SJSA1 (cell line): ENCODE measurements around the gene DRD4. TPM values are rescaled to one million over a fixed set of nuclear protein-coding genes. Genes with fewer than 3 reads are reported as not detected.

Experiments used
- DNase-seq, 2 experiments: peaks; one replicate each; pipeline ENCODE4 v3.0.0-alpha.2; 2015 to 2020; ENCODE audit warnings: low spot score in 2 of 2, low read depth in 1 of 2
- H3K27ac ChIP-seq: fragments of 250-450 bp; sonication (Bioruptor Pico); 2 replicates; pipeline ENCODE4 v1.5.1; 2020; ENCODE audit warnings: mild to moderate bottlenecking, moderate library complexity
- H3K27me3 ChIP-seq: fragments of 250-450 bp; sonication (Bioruptor Pico); replicated peaks from 2 replicates; pipeline ENCODE4 v1.5.1; 2020; ENCODE audit warnings: mild to moderate bottlenecking, moderate library complexity
- H3K36me3 ChIP-seq: fragments of 250-450 bp; sonication (Bioruptor Pico); 2 replicates; pipeline ENCODE4 v1.5.1; 2020; ENCODE audit warnings: mild to moderate bottlenecking
- H3K4me1 ChIP-seq: fragments of 250-450 bp; sonication (Bioruptor Pico); replicated peaks from 2 replicates; pipeline ENCODE4 v1.6.1; 2021; ENCODE audit warnings: mild to moderate bottlenecking
- H3K4me3 ChIP-seq: fragments of 250-450 bp; sonication (Bioruptor Pico); 2 replicates; pipeline ENCODE4 v1.5.1; 2020; ENCODE audit warnings: mild to moderate bottlenecking
- H3K9me3 ChIP-seq: fragments of 250-450 bp; sonication (Bioruptor Pico); replicated peaks from 2 replicates; pipeline ENCODE4 v1.5.1; 2020; ENCODE audit warnings: mild to moderate bottlenecking
- total RNA-seq: library from RNA; depleted of rRNA; stranded (reverse); fragments of >200 nt; shearing (Covaris generic); gene quantifications from 2 replicates; pipeline ENCODE4 v1.2.3, GENCODE V29; 2014

The DRD4 gene
- total RNA-seq, 1 experiment from 2014 or later = not detected

DNA sequence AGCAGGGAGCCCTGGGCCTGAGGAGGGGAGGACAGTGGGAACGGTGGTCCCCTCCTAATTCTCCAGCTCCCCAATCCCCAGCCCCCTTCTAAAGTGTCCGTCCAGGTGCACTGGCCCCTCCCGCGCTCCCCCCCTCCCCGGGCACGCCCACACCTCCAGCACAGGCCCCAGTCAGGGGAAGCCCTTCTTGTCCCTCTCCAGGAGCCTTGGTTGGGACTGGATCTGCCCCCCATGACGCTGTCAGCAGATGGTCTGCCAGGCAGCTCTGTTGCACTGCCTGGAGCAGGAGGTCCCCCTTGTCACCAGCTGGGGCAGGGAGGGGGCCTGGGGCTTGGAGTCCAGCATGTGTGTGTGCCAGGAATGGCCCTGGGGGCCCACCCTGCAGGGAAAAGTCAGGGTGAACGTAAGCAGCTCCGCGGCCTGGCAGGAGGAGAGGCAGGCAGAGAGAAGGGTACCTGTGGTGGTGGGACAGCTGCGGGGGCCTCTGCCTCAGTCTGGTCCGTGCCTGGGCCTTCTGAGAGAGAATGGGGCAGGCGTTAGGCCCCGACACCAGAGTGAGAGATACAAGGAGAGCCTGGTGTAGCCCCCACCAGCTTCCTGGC is 22.9 kb upstream of the DRD4 start:
- H3K27ac ChIP-seq = no peak overlapping the region
- H3K4me3 ChIP-seq = no peak overlapping the region
- no peak for DNase-seq
- H3K4me1 ChIP-seq = peaks cover 8% of the 10 kb centered on the region
- no peaks in the 10 kb centered on the region for H3K27me3 ChIP-seq
- H3K36me3 ChIP-seq = peaks cover 41% of the 10 kb centered on the region
- H3K9me3 ChIP-seq = no peaks in the 10 kb centered on the region

DNA sequence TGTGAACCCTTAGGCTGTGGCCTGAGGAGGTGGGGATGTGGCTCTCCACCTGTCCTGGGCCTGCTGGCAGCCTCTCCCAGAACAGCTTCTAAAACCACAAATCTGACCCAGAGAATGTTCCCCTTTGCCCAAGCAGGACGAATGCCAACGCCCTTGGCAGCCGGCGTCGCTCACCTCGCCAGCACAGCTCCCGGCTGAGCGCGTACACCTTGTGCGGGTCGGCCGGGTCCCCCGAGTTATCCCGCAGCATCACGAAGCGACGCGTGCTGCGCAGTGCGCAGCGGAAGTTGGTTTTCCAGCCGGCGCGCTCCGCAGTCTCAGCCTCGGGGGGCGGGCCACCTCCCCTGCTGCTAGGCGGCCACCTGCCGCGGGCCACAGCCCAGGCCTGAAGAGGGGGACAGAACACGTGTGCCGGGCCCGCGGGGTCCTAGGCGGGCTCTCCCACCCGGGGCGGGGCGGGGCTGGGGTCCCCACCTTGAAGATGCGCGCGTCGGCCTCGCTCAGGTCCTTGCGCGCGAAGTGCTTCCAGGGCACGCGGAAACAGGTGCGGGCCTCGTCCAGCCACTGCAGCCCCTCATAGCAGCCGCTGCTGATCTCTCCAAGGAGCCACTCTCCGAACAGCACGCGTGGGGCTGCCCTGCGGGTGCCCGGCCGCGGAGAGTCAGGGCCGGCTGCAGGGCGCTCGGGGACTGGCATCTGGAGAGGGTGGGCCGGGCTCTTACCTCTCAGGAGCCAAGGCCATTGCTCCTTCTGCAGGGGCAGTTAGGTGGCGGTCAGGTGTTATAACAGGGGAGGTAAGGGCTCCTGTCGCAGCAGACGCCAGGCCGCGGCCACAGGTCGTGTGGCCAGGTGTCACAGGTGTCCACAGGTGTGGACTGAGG is 22.2 kb upstream of the DRD4 start:
- DNase-seq = no peak
- Histone ChIP-seq H3K4me1 (peaks cover 8% of the 10 kb centered on the region), H3K27me3 (no peaks in the 10 kb centered on the region), H3K4me3 (peak overlapping the region; percentile 78), H3K36me3 (peaks cover 39% of the 10 kb centered on the region), H3K27ac (peak overlapping the region; percentile 92; the same call in 1 of the 2 replicates), H3K9me3 (no peaks in the 10 kb centered on the region)

DNA sequence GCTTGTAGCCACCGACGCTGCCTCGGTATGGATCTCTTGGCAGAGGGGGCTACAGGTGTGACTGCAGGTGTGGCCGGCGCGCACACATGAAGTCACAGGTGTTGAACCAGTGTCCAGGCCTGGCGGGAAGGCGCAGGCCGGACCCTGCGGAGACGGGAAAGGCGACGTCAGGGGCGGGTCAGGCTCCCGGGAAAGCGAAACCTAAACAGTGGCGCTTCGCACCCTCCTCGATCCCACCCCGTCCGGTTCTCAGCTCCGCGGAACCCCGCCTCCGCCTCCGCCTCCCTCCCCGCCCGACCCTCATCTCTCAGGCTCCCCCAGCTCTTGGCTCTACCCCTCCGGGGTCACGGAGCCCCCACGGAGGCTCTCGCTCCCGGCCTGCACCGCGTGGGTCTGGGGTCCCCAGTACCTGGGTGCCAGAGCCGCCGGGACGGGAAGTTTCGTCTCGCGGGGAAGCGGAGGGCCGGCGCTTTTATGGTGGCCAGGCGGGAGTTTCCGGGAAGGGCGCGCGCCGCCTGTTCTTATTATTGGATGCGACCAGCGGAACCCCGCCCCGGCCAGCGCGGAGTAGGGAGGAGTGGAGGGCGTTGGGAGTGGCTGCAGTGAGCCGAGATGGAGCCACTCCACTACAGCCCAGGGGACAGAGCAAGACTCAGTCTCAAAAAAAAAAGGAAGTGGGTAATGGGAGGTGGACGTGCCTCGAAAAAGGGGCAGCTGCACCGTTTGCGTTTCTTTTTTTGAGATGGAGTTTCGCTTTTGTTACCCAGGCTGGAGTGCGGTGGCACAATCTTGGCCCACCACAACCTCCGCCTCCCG is 21.4 kb upstream of the DRD4 start, which contains the start of gene IRF7:
IRF7 (minus strand) TSS at position 447 of the 816 bp plus-strand sequence. CDS start 586 bp downstream, outside the sequence.
- peak; percentile 82 to 87 for DNase-seq
- Histone ChIP-seq H3K27me3 (no peaks in the 10 kb centered on the region), H3K9me3 (no peaks in the 10 kb centered on the region), H3K36me3 (peaks cover 33% of the 10 kb centered on the region), H3K4me1 (peaks cover 8% of the 10 kb centered on the region), H3K27ac (peak within 1 kb of the TSS; percentile 92), H3K4me3 (peak within 1 kb of the TSS; percentile 78)

DNA sequence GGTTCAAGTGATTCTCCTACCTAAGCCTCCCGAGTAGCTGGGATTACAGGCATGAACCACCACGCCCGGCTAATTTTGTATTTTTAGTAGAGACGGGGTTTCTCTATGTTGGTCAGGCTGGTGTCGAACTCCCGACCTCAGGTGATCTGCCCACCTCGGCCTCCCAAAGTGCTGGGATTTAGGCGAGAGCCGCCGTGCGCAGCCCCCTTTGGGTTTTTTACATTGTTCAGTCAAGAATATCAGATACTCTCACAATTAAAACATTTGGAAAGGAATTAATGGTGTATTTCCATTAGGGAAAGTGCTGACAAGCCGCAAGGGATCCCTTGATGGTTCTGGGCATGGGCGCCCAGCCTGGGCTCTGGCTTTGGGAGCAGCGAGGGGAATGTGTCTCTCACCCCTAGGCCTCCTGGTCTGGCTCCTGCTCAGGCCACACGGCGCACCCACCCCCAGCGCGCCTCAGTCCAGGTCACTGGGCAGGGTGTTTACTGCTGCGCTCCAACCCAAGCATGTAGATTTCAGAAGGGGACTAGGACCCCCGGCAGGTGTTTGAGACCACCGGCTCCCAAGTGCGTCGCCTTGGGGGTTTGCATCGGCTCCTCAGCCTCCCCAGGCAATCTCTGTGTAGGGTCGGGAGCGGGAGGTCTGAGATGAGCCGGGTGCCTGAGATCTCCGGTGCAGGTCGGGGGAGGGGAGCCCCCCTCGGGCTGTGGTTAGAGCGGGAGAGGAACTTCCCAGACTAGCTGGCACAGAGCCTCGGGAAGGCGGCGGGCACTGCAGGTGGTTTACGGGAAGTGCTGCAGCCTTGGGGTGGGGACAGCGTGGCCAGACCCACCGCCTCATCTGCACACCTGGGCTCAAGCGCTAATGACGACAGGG is 20.5 kb upstream of the DRD4 start:
- peak overlapping the region; percentile 78; the same call in 1 of the 2 replicates for H3K4me3 ChIP-seq
- peaks cover 8% of the 10 kb centered on the region for H3K4me1 ChIP-seq
- H3K9me3 ChIP-seq = no peaks in the 10 kb centered on the region
- no peak for DNase-seq
- H3K27me3 ChIP-seq = no peaks in the 10 kb centered on the region
- H3K27ac ChIP-seq = no peak overlapping the region
- H3K36me3 ChIP-seq = peaks cover 25% of the 10 kb centered on the region

DNA sequence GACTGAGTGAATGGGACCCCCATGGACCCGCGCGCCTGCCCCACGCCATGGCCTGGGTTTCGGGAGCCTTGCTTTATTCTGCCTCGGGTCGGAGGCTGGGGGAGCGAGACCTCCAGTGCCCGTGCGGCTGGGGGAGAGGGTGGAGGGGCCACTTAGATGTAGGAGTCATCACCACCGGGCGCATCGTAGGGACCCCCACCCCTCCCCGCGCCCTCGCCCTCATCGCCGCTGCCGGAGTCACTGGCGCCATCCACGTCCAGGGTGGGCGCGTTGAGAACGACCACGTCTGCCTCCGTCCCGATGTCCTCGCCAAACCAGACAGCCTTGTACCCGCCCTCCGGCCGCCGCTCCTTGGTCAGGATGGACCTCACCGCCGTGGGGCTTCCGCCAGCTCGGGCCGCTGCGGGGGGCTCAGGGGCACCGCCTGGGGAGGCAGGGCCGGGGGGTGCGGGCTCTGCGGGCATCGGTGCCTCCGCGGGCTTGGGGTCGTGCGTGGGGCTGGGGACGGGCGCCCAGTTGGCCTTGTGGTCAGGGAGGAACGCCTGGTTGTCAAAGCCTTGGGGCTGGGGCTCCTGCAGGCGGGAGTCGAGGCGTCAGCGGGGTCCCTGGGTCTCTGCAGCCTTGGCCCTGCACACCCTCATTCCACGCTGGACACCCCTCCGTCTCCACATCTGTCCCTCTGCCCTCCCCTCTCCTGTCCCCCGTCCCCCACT is 19.7 kb upstream of the DRD4 start:
- Histone ChIP-seq H3K27me3 (no peaks in the 10 kb centered on the region), H3K36me3 (peaks cover 21% of the 10 kb centered on the region), H3K4me3 (no peak overlapping the region), H3K27ac (no peak overlapping the region), H3K9me3 (no peaks in the 10 kb centered on the region), H3K4me1 (peaks cover 8% of the 10 kb centered on the region)
- no peak for DNase-seq

DNA sequence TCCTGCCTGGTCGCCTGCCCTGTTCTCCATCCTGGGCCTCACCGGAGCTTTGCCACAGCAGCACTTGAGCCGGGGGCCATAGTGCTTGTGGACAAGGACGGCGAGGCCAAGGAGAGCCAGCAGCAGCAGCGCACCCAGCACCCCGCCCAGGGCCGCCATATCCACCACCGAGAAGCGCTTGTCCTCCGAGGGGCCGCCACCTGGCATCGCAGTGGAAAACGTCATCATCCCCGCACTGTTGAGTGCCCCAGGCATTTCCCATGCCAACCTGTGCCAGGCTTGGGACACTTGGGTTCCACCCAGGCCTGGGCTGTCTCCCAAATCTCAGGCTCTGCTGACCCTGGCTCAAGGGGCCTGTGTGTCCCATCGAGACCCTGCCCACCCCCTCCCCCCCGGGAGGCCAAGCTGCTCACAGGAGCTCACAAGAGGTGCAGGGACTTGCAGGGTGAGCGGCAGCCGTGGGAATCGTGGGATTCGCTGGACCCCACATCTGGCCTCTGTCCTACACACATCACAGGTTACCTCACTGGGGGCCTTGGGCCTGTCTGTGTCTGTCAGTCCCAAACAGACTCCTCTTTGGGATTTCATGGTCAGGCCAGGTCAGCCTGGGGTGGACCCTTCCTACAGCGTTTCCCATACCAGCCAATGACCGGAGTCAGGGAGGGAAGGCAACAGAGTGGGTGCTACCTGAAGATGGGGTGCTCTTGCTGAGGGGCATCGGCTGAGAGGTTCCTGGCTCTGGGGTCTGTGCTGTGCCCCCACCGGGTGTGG is 19.0 kb upstream of the DRD4 start:
- DNase-seq = no peak
- H3K4me1 ChIP-seq = peaks cover 8% of the 10 kb centered on the region
- peaks cover 14% of the 10 kb centered on the region for H3K36me3 ChIP-seq
- no peaks in the 10 kb centered on the region for H3K9me3 ChIP-seq
- H3K27ac ChIP-seq = no peak overlapping the region
- H3K4me3 ChIP-seq = no peak overlapping the region
- no peaks in the 10 kb centered on the region for H3K27me3 ChIP-seq

DNA sequence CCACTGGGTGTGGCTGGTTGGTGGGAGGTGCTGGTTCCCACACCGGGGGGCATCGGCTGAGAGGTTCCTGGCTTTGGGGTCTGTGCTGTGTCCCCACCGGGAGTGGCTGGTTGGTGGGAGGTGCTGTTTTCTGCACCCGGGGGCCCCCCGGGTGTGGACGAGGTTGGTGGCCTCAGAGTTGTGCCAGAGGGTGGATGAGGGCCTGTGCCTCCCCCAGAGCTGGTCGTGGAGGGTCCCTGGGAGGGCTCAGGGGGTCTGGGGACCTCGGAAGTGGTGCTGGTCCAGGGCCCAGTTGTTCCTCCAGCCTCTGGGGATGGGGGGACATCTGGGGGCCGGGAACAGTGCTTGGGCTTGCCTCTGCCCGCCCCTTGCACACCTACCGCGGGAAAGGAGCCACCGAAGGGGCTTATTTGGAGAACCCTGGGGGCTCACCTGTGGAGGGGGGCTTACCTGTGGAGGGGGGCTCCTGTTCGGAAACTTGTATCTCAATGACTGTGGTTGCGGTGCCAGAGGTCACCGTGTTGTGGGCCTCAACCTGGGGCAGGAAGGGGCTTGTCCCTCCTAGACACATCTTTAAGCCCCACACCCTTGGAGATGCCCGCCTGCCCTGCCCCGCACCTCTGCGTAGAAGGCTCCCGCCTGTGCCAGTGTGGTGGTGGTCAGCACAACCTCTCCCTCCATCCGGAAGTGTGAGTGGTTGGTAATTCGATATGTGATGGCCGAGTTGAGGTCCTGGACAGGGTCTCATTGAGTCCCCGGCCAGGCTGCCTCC is 18.0 kb upstream of the DRD4 start:
- no peak overlapping the region for H3K4me3 ChIP-seq
- H3K4me1 ChIP-seq = peaks cover 8% of the 10 kb centered on the region
- no peaks in the 10 kb centered on the region for H3K27me3 ChIP-seq
- H3K36me3 ChIP-seq = peaks cover 11% of the 10 kb centered on the region; the same call in 1 of the 2 replicates
- DNase-seq = no peak
- no peaks in the 10 kb centered on the region for H3K9me3 ChIP-seq
- H3K27ac ChIP-seq = no peak overlapping the region

DNA sequence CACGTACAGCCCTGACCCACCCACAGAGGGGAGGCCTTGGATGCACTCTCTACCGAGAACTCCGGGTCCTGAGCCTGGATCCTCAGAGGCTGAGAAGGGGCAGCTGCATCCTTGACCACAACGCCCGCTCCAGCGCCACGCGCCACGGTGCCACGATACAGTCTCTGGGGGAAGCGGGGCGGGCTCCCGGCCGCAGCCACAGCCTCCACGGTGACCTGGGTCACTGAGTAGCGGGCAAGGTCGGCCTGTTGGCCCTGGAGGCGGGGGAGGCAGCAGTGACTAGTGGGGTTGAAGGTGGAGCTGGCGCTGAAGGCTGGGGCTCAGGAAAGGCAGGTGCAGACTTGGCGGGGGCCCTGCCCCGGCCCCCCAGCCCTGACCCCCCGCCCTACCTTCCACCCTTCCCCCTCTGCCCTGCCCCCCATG is 17.4 kb upstream of the DRD4 start:
- Histone ChIP-seq H3K27ac (no peak overlapping the region), H3K9me3 (no peaks in the 10 kb centered on the region), H3K36me3 (peaks cover 11% of the 10 kb centered on the region; the same call in 1 of the 2 replicates), H3K4me3 (no peak overlapping the region), H3K27me3 (no peaks in the 10 kb centered on the region), H3K4me1 (peaks cover 8% of the 10 kb centered on the region)
- no peak for DNase-seq

DNA sequence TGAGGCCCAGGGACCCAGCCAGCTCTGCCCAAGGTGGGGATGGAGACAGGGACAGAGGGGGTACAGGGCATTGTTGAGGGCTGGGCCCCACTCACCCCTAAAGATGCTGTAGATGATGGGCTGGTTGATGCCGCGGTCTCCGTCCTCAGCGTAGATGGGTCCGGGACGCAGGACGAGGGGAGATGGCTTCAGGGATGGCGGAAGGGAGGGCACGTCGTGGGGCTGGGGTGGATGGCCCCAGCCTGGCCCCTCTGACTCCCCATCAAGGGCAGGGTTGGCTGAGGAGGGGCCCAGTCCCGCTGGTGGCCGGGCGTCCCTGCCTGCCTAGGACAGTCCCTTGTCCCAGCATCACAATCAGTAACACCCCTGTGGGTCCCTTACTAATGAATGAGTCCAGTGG is 16.9 kb upstream of the DRD4 start:
- Histone ChIP-seq H3K4me1 (peaks cover 6% of the 10 kb centered on the region), H3K27me3 (no peaks in the 10 kb centered on the region), H3K4me3 (no peak overlapping the region), H3K9me3 (no peaks in the 10 kb centered on the region), H3K36me3 (peaks cover 5% of the 10 kb centered on the region; the same call in 1 of the 2 replicates), H3K27ac (no peak overlapping the region)
- DNase-seq = no peak

DNA sequence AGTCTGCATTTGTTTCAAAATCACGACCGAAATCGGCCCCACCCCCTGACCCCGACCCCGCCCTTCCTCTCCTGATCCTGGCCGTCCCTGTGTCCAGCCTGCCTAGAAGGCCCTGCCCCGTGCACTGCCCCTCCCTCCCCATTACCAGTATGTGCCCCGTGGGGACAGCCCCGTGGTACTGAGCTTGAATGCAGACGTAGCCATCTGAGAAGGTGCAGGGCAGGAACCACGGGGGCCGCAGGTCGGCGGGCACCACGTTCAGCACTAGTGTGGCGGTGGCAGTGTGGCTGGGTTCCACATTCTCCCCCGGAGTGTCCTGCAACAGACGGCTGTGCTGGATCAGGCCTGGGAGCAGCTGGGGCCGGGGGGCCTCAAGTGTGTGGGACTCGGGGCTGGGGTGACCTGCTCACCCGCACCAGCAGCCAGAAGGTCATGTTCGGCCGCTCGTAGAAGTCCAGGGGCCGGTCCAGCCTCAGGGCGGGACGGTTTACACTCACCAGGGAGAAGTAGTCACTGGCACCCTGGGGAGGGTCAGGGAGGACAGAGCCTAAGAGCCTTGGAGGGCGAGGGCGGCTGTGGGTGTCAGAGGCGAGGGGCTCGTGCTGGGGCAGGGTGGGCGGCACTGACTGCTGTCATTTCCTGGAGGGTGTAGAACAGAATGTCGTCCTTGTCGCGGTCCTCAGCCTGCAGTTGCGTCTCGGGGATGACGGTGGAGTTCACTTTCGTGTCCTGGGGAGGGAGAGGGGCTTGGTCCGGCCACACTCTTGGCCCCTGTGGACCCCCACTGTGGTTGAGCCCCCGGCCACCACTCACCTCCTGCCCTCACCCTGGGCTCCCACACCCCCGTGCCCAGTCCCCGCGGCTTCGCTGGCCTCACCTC is 15.9 kb upstream of the DRD4 start:
- Histone ChIP-seq H3K27ac (no peak overlapping the region), H3K36me3 (no peaks in the 10 kb centered on the region), H3K27me3 (no peaks in the 10 kb centered on the region), H3K9me3 (no peaks in the 10 kb centered on the region), H3K4me1 (0 out of 2 replicates have a peak, but pooled peaks cover 1% of the 10 kb centered on the region), H3K4me3 (no peak overlapping the region)
- DNase-seq = no peak

DNA sequence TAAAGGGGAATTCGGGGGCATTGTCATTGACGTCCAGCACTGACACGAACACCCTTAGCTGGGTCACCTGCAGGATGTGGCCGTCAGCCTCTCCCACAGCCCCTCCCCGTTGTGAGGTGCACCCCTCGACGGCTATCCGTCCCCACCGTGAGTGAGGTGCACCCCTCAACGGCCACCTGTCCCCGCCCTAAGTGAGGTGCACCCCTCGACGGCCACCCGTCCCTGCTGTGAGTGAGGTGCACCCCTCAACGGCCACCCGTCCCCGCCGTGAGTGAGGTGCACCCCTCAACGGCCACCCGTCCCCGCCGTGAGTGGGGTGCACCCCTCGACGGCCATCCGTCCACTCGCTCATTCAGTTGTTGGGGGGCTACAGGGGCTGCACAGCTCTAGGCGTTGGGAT is 15.2 kb upstream of the DRD4 start:
- no peaks in the 10 kb centered on the region for H3K36me3 ChIP-seq
- H3K9me3 ChIP-seq = no peaks in the 10 kb centered on the region
- no peak overlapping the region for H3K27ac ChIP-seq
- DNase-seq = no peak
- no peaks in the 10 kb centered on the region for H3K4me1 ChIP-seq
- no peaks in the 10 kb centered on the region for H3K27me3 ChIP-seq
- H3K4me3 ChIP-seq = no peak overlapping the region
